Tibial nerve (tissue), 4 donors: ENCODE results near the gene PCBD1.

Experiments
- EP300 ChIP-seq, 2 donors: sonication (generic); formaldehyde crosslinking; IDR thresholded peaks; one replicate each; pipeline ENCODE4 v1.6.1; 2017; ENCODE audit warnings: antibody characterized with exemption in 2 of 2, mild to moderate bottlenecking in 1 of 2
- POLR2A ChIP-seq, 2 donors: fragments of 450-650 bp; IDR thresholded peaks; one replicate each; pipeline ENCODE4 v1.6.1; 2017; ENCODE audit warnings: antibody characterized with exemption in 2 of 2, mild to moderate bottlenecking in 2 of 2, moderate library complexity in 2 of 2
- TF ChIP-seq, protein P1 (sequence below), 5 experiments: fragments of 200-600 bp in 3 of 5; fragments of 450-650 bp in 2 of 5; sonication (generic) in 3 of 5; IDR thresholded peaks; one replicate each; pipeline ENCODE4 v1.5.1; 2016 to 2019; ENCODE audit warnings: antibody characterized with exemption in 5 of 5, mild to moderate bottlenecking in 3 of 5, moderate library complexity in 2 of 5

DNA sequence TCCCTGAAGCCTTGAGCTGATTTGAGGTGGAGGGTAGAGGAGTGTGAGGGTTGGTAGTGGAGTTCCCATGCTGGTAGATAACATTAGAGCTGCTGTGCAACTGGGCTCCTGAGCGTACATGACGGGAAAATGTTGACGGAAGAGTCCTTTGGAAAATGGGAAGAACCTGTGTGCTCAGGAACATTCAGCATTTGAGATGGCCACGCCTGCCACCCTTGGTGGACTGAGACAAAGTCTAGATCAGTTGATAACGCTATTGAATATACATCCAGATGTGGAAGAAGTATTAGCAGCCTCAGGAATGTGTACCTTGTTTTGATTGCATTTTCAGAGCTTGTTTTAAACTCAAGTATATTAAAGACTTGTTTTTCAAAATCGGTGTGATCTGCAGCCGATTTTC, 16.1 kb downstream of the PCBD1 start:
- TF ChIP-seq EP300 (IDR thresholded peaks at IDR 0.05): no peak
- TF ChIP-seq POLR2A (IDR thresholded peaks at IDR 0.05): no peak
- TF ChIP-seq, protein P1, sequence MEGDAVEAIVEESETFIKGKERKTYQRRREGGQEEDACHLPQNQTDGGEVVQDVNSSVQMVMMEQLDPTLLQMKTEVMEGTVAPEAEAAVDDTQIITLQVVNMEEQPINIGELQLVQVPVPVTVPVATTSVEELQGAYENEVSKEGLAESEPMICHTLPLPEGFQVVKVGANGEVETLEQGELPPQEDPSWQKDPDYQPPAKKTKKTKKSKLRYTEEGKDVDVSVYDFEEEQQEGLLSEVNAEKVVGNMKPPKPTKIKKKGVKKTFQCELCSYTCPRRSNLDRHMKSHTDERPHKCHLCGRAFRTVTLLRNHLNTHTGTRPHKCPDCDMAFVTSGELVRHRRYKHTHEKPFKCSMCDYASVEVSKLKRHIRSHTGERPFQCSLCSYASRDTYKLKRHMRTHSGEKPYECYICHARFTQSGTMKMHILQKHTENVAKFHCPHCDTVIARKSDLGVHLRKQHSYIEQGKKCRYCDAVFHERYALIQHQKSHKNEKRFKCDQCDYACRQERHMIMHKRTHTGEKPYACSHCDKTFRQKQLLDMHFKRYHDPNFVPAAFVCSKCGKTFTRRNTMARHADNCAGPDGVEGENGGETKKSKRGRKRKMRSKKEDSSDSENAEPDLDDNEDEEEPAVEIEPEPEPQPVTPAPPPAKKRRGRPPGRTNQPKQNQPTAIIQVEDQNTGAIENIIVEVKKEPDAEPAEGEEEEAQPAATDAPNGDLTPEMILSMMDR (IDR thresholded peaks at IDR 0.05): no peak
